IPS-11a (cell line): Measurements from ENCODE around the gene NEGR1.

Experiments
- H3K4me3 ChIP-seq: one replicate; pipeline ENCODE4 v1.5.1; 2013; ENCODE audit warnings: low read depth, low read length, control low read depth

NEGR1 gene

DNA sequence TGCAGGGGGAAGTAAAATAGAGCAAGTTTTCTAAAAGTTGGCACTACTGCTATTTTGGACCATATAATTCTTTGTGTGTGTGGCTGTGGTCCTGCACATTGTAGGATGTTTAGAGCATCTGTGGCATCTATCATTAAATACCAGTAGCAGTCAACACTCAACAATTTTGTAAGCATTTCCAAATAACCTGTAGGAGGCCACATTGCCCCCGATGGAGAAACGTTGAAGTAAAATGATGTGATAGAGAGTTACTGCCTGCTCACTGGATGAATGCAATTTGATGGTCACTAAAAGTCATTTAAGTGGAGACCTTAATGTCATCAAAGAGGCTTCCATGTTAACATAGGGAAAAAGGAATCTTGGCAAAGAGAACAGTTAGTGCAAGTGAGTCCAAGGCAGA is 560.8 kb downstream of the NEGR1 start:
- no peak overlapping the region for H3K4me3 ChIP-seq

DNA sequence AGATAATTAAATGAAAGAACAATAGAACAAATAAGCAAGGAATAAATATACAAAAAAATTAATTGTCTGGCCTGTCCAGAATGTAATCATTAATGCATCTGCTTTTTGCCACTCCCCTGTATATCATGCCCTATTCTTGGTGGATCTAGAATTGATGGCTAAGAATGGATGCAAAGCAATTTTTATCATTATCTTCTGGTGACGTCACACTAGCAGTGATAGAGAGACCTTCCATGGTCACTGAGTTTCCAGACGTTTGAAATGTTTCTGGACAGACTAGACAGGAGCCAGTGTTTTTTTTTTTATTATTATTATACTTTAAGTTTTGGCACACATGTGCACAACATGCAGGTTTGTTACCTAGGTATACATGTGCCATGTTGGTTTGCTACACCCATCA is 563.0 kb downstream of the NEGR1 start:
- no peak overlapping the region for H3K4me3 ChIP-seq

DNA sequence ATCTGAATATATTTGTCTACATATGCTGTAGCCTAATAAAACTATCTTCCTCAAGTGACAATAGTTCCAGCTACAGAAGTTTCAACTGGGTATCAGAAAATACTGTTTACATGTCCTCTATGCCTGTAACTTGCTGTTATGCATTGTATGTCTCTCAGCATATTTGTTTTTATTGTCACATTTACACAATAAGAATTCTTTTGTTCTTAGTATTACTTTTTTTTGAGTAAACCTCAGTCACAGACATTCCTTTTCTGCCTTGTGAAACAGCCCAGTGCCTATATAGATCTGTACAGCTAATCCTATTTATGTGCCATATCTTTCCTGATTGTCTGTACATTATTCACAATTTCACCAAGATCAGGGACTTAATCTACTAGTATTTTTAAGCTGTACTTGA is 565.2 kb downstream of the NEGR1 start:
- H3K4me3 ChIP-seq: no peak overlapping the region

GRCh38 chr1:71711456-71711855 is 570.9 kb downstream of the NEGR1 start:
- H3K4me3 ChIP-seq: no peak overlapping the region

DNA sequence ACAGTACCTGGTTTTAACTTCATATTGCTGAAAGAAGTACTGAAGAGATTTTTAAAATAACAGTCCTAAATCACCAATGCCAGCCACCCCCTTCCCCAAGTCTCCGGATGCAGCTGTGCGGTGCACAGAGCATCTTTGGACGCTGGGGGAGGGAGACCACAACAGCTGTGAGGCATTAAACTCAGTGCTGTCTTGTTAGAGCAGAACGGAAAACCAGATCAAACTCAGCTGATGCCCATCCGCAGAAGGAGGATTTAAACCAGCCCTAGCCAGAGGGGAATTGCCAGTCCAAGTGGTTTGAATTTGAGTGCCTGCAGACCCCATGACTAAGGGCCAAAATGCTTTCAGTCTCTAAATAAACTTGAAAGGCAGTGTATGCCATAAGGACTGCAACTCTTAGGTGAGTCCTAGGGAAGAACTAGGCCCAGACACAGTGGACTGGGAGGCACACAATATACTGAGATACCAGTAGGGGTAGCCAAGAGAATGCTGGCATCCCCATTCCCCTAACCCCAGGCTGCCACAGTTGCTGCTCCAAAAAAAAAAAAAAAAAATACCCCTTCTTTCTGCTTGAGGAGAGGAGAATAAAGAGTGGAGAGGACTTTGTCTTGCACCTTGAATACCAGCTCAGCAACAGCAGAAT is 576.2 kb downstream of the NEGR1 start:
- H3K4me3 ChIP-seq: no peak overlapping the region

DNA sequence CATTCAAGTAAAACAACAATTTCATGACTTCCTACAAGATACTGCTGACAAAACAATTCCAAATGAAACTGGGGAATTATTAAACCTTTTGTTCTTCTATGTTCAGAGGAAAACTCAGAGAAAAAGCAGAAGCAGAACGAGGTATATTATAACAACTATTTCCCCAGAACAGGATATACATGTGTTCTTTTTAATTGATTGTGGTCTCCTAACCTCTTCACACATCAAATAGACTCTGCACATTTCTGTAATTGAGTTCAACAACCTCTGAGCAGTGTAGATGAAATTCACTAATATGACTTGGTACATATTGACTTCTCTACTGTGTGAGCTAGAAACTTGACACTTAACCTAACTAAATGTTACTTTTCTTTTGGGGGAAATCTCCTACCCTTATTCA is 584.2 kb downstream of the NEGR1 start:
- no peak overlapping the region for H3K4me3 ChIP-seq

GRCh38 chr1:71695821-71696220 is 586.5 kb downstream of the NEGR1 start:
- no peak overlapping the region for H3K4me3 ChIP-seq

GRCh38 chr1:71695084-71695483 is 587.3 kb downstream of the NEGR1 start:
- H3K4me3 ChIP-seq: no peak overlapping the region

GRCh38 chr1:71693581-71693980 is 588.8 kb downstream of the NEGR1 start:
- H3K4me3 ChIP-seq: no peak overlapping the region

- H3K4me3 ChIP-seq: no peak overlapping the region
These were observed 592.7 kb downstream of the NEGR1 start for GRCh38 chr1:71689635-71690034.

GRCh38 chr1:71687376-71687775 is 595.0 kb downstream of the NEGR1 start:
- H3K4me3 ChIP-seq: no peak overlapping the region

- no peak overlapping the region for H3K4me3 ChIP-seq
These were observed 605.1 kb downstream of the NEGR1 start for GRCh38 chr1:71676979-71677925.

DNA sequence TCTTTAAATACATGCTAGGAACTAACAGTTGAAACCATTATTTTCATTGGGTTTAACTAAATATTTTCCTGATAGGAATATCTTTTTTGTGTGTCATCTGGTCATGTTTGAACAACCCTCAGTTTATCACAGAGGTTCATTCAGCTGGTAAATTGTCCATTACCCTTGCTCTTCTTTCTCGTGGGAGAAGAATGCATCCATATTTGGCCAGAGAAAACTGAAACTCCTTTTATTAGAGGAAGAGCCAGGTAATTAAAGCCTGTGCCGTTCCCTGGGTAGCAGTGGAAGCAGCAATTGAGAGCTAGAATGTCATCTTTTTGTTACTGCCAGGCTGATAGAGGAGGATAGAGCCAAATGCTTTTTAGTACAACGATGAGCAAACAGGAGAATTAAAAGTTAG is 614.3 kb downstream of the NEGR1 start:
- no peak overlapping the region for H3K4me3 ChIP-seq

DNA sequence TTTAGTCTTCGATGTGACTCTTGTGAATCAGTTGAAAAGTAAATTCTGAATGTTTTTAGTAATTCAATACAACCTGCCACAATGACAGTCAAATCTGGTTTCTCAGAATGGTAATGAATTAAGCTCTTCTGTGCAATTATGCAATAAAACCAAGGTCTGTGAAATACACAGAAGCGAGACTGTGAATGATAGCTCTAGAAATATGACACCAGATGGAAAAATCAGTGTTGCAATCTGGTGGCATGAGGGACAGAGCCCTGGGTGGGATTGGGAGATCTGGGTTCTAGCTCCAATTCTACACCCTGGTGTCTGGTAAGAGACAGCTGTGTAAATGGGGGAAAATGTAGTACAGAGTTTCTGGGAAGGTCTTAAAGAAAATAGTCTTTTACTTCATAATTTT is 615.1 kb downstream of the NEGR1 start:
- no peak overlapping the region for H3K4me3 ChIP-seq

DNA sequence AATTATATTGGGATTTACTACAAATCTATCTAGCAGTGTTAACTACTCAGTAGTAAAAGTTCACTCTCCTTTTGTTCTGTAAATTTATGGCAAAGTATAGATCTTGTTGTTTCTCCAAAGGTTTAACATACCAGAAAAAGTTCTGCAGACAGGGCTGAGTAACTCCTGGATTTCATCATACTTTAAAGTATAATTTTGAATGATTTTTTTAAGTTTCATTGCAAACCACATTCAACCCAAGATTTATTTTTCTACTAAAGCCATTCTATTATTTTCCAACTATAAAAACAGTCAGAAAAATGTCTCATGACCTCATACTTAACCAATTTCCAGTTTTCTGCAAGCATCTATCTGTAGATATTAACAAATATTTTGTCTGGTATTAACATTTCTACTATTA is 615.7 kb downstream of the NEGR1 start:
- H3K4me3 ChIP-seq: no peak overlapping the region

GRCh38 chr1:71660411-71660810 is 621.9 kb downstream of the NEGR1 start:
- H3K4me3 ChIP-seq: no peak overlapping the region

DNA sequence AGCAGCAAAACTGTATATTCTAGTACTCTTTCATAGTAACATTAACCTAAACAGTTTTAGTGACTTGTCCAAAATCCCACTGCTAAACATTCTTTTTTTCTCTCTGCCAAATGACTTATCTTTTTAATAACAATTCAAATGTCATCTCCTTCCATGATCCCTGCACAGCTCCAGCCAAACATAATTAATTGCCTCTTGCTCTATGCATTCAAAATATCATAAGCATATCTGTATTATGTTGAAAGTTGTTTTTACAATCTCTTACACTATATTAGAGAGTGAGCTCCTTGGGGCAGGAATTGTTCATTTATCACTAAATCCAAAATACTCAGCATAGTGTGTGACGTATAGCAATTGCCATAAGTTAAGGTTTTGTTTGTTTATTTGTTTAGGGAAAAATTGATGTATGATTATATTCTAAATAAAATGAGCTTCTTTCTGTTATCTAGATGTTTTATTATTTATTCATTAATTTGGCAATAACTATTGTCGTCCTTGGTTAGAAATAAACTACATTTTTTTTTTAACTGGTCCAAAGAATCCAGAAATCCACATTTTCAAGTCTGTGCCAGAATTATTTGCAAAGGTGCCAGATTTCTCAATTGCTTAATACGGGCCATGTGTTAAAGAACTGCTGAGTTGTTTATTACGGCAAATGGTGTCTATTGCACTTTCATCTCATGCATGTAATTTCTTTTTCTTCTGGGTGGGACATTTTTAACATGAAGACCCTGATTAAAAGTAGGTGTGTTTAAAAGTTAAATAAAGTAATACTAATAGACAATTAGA is 624.3 kb downstream of the NEGR1 start:
- no peak overlapping the region for H3K4me3 ChIP-seq

DNA sequence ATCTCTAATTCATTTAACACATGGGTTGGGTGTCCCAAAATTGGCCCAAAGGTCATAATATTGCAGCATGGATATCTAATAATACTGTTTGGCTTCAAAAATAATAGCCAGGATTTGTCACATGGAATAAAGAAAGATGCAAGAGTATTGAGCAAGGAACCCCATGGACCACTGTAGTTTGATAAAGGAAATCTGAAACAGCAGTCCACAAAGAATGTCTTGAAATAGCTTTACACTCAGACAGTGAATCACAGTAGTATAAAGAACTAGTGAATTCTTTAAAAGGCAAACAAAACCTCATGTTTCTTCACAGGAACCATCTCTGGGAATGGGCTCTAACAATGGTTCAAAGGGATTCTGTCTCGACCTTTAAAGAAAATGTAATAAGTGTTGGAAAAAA is 625.4 kb downstream of the NEGR1 start:
- no peak overlapping the region for H3K4me3 ChIP-seq

- no peak overlapping the region for H3K4me3 ChIP-seq
These were observed 626.7 kb downstream of the NEGR1 start for GRCh38 chr1:71655604-71656003.

DNA sequence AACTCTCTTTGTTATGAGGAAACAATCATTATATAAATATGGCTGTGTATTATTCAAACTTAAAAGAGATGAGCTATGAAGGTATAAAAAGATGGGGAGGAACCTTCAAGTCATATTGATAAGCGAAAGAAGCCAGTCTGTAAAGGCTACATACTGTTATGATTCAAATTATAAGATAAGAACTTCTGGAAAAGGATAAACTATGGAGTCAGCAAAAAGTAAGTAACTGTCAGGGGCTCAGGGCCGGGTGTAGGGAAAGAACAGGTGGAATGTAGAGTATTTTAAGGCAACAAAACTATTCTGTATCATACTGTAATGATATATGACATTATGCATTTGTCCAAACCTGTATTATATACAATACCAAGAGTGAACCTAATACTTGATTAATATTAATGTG is 628.4 kb downstream of the NEGR1 start:
- H3K4me3 ChIP-seq: no peak overlapping the region

DNA sequence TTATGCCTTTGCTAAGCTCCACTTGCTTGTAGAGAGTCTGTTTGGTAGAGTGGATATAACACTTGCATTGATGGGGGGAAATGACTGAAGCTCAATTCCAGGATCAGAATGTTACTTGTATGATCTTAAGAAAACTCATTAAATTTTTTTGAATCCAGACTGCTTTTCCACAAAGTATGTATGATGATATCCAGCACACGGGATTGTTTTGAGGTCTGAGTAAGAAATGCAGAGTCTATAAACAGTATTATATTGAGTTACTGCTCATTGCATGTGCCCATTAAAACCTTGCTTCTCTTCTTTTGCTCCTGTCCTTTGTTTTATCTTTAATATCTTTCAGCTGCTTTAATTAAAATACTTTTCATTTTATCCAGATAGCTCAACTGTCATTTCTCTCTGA is 631.1 kb downstream of the NEGR1 start:
- no peak overlapping the region for H3K4me3 ChIP-seq

DNA sequence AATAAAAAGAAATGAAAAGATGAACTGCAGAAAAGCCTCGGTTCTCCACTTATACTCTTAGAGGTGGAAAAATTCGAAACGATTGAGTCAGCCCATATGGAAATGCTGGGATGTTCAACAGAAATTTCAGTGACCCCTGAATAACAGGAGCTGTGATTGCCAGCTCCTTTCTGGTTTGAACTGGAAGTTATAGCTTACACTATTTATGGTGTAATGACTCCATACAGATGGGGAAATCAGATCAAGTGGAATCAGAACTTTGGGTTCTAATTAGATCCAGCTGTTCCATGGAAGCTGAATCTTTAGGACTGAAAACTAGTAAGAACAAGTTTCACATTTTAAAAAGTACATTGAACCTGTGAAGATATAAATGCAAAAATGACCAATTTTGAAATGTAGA is 632.2 kb downstream of the NEGR1 start:
- no peak overlapping the region for H3K4me3 ChIP-seq
